Measurements from ENCODE around the gene RADIL.

RADIL gene

GRCh38 chr7:4774658-4775249 lies 108.8 kb downstream of the RADIL start:
- DNase-seq, result no peak

GRCh38 chr7:4774007-4774406 lies 109.5 kb downstream of the RADIL start:
- DNase-seq, result no peak

GRCh38 chr7:4772306-4772705 lies 111.2 kb downstream of the RADIL start:
- no peak for DNase-seq

- no peak for DNase-seq
Observed at GRCh38 chr7:4771737-4772136, 111.8 kb downstream of the RADIL start.

GRCh38 chr7:4770886-4771285 lies 112.6 kb downstream of the RADIL start:
- no peak for DNase-seq

GRCh38 chr7:4769761-4770160 lies 113.8 kb downstream of the RADIL start:
- no peak for DNase-seq

GRCh38 chr7:4768597-4769569 lies 114.6 kb downstream of the RADIL start:
- DNase-seq, result no peak

- no peak for DNase-seq
Observed at GRCh38 chr7:4766666-4767519, 116.6 kb downstream of the RADIL start.

GRCh38 chr7:4765776-4766490 lies 117.6 kb downstream of the RADIL start:
- DNase-seq, result no peak

GRCh38 chr7:4764402-4765007 lies 119.0 kb downstream of the RADIL start:
- no peak for DNase-seq

- no peak for DNase-seq
Observed at GRCh38 chr7:4763794-4764185, 119.7 kb downstream of the RADIL start.

GRCh38 chr7:4763091-4763793 lies 120.3 kb downstream of the RADIL start:
- no peak for DNase-seq

GRCh38 chr7:4762121-4763055 lies 121.1 kb downstream of the RADIL start:
- DNase-seq, result no peak

- no peak for DNase-seq
Observed at GRCh38 chr7:4760952-4761351, 122.6 kb downstream of the RADIL start.

- no peak for DNase-seq
Observed at GRCh38 chr7:4759211-4759610, 124.3 kb downstream of the RADIL start.

GRCh38 chr7:4758791-4759190 lies 124.7 kb downstream of the RADIL start:
- no peak for DNase-seq

- DNase-seq, result no peak
Observed at GRCh38 chr7:4758111-4758510, 125.4 kb downstream of the RADIL start.

- DNase-seq, result no peak
Observed at GRCh38 chr7:4755045-4755444, 128.5 kb downstream of the RADIL start.

- DNase-seq, result no peak
Observed at GRCh38 chr7:4754433-4755010, 129.0 kb downstream of the RADIL start.

All from NK-92 treated with Interleukin-12 subunit alpha and Interleukin-12 subunit beta, amount 100 ng/mL, for 24 hours (cell line).